Body of pancreas (tissue), 4 donors: ENCODE measurements around the gene RELA.

Experiments used
- POLR2A ChIP-seq, 3 donors: fragments of 450-650 bp; IDR thresholded peaks; one replicate each; pipeline ENCODE4 v1.6.1; 2016; ENCODE audit warnings: antibody characterized with exemption in 3 of 3, mild to moderate bottlenecking in 2 of 3
- TF ChIP-seq, protein P1 (sequence below), 7 experiments: fragments of 450-650 bp in 4 of 7; fragments of 200-600 bp in 3 of 7; sonication (generic) in 3 of 7; IDR thresholded peaks; one replicate each; pipeline ENCODE4 v1.5.1; 2016 to 2019; ENCODE audit warnings: antibody characterized with exemption in 7 of 7

DNA sequence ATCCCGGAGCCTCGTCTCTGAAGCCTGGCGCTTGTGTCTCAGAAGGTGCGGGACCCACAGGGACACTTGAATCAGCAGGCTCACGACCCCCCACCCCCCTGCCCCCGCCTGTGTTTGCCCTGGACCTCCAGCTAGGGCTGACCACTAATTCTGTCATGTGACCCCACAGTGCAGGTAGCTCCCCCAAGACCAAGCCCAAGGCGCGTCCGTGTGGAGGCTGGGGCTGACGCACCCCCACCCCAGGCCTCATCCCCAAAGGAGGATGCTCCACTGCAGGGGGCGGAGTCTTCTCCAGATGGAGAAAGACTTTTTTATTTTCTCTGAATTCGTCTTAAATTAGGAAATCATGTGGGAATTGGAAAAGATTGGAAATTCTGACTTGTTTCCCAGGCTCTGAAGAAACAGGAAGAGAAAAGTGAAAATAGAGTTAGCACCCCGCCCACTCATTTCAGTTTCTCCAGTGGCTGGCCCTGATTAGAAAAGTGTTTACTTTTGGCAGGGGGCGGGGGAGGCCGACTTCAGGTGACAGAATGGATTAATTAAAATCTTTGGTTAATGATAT is 1.0 kb upstream of the RELA start:
- TF ChIP-seq, protein P1, sequence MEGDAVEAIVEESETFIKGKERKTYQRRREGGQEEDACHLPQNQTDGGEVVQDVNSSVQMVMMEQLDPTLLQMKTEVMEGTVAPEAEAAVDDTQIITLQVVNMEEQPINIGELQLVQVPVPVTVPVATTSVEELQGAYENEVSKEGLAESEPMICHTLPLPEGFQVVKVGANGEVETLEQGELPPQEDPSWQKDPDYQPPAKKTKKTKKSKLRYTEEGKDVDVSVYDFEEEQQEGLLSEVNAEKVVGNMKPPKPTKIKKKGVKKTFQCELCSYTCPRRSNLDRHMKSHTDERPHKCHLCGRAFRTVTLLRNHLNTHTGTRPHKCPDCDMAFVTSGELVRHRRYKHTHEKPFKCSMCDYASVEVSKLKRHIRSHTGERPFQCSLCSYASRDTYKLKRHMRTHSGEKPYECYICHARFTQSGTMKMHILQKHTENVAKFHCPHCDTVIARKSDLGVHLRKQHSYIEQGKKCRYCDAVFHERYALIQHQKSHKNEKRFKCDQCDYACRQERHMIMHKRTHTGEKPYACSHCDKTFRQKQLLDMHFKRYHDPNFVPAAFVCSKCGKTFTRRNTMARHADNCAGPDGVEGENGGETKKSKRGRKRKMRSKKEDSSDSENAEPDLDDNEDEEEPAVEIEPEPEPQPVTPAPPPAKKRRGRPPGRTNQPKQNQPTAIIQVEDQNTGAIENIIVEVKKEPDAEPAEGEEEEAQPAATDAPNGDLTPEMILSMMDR (IDR thresholded peaks at IDR 0.05), result no peak
- no peak for TF ChIP-seq POLR2A (IDR thresholded peaks at IDR 0.05)
